RPMI8226 (cell line): ENCODE data around the gene DNAJB1.
"Not testable (repeated sequence)": the region's sequence is repeated elsewhere in the genome, so short reads cannot be mapped to it uniquely, and the experiment has no call there.

ENCODE experiments used
- DNase-seq: peaks from one replicate; pipeline ENCODE4 v3.0.0-alpha.2; 2015

DNAJB1 gene

DNA sequence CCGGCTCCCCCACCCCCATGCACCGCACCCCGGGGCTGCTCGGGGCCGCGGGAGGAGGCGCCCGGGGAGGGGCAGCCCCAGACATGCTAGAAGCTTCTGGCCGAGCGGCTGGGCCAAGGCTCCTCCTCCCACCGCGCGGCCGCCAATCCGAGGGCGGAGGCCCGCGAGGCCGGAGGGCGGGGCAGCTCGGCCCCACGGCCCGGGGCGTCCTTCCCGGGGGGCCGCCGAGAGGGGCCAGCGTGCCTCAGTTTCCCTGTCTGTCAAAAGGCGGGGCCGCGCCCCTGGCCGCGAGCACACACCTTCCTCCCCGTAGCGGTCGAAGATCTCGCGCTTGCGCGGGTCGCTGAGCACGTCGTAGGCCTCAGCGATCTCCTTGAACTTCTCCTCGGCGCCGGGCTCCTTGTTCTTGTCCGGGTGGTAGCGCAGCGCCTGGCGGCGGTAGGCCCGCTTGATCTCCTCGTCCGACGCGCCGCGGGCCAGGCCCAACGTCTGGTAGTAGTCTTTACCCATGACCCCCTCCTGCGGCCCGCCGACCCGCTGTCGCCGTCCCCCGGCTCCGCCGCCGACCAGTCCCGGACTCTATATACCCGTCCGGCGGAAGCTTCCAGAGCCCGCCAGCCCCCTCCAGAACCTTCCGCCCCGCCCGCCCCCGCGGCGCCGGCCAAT, at the start of gene DNAJB1:
Gene DNAJB1, minus strand, starts transcription at position 558 of the 666 bp plus-strand sequence. Its CDS starts 48 bp downstream, at position 510.
- peak; percentile 84 for DNase-seq

DNA sequence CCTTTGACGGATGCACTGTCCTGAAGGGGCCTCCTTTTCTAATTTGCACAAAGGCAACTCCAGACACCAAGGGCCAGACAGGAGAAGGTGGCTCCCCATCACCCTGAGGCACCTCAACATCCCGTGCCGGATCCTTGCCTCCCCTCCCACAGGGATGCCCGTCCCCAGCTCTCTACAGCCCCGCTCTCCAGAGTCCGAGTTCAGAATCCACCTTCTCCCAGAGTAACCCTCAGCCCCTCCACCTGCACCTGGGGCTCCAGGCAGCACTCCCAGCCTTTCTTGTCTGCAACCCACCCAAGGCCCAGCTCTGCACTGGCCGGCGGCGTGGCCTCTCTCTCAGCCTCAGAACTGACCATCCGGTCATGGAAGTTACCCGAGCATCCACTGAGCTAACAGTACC, 48.9 kb upstream of the DNAJB1 start:
- DNase-seq: no peak

DNA sequence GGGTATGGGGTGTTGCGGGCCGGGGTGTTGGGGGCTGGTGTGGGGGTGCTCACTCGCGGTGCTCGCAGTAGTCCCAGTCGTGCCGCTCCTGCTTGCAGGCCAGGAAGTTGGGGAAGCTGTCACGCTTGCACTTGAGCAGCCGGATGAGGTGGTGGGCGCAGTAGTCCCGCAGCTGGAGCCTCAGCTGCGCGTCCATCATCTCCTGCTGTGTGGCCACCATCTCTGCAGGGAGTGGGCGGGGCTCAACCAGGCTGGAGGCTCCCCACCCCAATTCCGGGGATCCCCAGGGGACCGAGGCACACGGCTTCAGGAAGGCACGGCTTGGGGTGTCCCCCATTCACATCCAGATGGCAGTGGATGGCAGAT, 48.5 kb upstream of the DNAJB1 start:
- DNase-seq: no peak

DNA sequence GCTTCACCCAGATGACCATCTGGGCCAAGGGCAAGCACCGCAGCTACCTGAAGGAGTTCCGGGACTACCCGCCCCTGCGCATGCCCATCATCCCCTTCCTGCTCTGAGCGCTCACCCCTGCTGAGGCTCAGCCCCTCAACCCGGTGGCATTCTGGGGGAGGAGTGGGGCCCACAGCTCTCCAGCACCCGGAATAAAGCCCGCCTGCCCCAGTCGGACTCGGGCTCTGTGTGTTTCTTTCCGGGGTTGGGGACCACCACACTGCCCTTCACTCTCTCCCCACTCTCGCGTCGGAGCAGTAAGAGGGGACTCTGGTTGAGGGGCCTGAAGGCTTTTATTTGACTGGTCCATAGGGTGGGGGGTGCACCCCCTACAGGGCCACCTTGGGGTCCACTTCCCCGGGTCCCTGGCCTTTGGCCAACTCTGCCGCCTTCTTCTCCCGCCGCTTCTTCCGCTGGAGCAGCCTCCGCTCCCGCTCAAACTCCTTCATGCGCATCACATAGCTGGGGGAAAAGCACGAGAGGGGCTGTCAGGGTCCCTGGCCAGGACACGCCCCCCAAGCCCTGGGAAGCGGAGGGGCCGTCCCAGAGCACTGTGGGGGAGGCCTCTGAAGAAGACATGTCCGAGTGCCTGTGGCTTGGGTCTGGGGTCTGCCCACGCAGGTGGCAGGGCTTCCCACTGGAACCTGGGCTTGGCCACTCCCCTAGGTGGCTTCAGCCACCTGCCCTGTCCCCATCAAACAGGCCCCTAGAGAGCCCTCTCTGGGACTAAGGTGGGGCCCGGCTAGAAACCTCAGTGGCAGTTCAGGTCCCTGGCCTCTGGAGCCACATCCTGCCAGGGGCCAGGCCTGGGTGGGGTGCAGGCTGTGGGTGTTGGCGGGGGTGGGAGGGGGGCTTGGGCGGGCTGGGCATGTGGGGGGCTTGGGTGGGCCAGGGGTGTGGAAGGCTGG, 47.8 kb upstream of the DNAJB1 start:
- DNase-seq: no peak

GRCh38 chr19:14565298-14565679, 47.1 kb upstream of the DNAJB1 start:
- DNase-seq: no peak

- not testable (repeated sequence) for DNase-seq
These were observed 46.6 kb upstream of the DNAJB1 start for GRCh38 chr19:14564652-14565297.

GRCh38 chr19:14563989-14564651, 45.9 kb upstream of the DNAJB1 start:
- peak; percentile 29 for DNase-seq

DNA sequence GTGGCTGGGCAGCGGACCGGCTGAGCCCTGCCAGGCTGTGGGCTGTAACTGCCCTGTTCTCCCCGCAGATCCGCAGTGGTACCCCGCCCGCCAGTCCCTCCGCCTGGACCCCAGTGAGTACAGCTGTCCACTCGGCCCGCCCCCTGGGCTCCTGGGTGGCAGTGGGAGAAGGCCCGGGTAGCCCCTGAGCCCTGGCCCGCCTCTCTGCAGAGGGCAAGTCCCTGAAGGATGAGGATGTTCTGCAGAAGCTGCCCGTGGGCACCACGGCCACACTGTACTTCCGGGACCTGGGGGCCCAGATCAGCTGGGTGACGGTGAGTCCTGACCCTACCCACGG, 45.4 kb upstream of the DNAJB1 start:
- no peak for DNase-seq

GRCh38 chr19:14562660-14563589, 44.7 kb upstream of the DNAJB1 start:
- DNase-seq: no peak

GRCh38 chr19:14561847-14562351, 43.7 kb upstream of the DNAJB1 start:
- no peak for DNase-seq

DNA sequence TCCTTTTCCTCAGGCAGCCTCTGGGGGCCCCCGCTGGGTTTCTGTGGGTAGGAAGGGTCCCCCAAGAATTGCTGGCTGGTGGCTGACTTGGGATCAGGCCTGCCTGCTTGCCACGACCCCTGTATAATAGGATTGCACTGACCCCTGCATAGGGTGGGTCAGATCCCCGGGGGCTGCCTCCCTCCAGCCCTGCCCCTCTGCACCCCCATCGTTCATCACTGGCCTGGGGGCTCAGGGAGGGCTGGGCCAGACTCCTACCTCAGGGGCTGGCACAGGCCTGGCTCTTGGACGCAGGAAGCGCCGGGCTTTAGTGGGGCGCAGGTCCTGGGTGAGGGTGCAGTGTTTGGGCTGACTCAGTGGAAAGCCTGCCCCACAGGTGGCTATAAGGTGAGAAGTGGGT, 43.1 kb upstream of the DNAJB1 start:
- DNase-seq: no peak

DNA sequence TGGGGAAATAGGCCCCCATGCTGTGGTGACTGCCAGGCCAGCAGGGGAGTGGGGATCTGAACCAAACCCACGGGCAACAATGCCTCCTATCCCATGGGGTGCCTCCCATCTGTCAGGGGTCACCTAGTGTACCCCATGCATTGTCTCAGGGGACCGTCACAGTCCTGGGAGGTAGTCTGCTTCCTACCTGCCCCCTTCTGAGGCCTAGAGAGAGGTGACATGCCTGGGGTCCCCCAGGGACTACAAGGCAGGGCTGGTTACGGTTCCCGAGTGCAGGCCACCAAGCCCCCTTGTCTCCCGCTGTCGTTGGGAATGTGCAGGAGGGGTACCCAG, 42.5 kb upstream of the DNAJB1 start:
- no peak for DNase-seq

GRCh38 chr19:14559916-14560775, 41.9 kb upstream of the DNAJB1 start:
- no peak for DNase-seq

DNA sequence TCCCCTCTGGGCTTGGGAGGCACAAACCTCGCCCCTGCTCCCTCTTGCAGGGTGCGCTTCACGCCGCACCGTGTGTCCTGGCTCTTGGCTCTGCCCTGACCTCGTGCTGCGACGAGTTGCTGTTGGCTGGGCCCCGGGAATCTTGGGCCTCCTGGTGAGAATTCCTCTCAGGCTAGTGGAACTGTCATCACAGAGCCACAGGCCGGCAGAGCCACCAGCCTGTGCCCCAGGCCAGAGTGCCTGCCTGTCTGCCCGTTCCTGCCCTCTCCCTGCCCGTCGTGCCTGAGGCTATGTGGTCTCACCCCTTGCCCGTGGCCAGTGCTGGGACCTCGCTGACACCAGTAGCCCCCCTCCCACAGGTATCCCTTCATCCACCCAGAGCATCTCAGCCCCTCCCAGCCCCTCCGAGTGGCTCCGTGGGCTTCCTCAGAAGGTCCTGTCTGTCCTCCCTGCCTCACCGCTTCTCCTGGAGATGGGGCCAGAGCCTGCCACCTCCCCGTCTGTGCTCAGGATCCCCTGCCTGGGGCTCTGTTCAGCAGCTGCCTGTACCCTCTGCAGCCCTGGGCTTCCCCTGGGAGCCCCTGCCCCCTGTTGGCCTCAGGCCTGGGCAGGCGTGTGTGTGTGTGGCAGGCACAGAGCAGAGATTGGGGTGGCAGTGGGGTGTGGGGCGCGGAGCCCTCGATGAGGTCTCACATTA, 40.3 kb upstream of the DNAJB1 start:
- DNase-seq: no peak

GRCh38 chr19:14556662-14557188, 38.5 kb upstream of the DNAJB1 start:
- peak; percentile 76 for DNase-seq

DNA sequence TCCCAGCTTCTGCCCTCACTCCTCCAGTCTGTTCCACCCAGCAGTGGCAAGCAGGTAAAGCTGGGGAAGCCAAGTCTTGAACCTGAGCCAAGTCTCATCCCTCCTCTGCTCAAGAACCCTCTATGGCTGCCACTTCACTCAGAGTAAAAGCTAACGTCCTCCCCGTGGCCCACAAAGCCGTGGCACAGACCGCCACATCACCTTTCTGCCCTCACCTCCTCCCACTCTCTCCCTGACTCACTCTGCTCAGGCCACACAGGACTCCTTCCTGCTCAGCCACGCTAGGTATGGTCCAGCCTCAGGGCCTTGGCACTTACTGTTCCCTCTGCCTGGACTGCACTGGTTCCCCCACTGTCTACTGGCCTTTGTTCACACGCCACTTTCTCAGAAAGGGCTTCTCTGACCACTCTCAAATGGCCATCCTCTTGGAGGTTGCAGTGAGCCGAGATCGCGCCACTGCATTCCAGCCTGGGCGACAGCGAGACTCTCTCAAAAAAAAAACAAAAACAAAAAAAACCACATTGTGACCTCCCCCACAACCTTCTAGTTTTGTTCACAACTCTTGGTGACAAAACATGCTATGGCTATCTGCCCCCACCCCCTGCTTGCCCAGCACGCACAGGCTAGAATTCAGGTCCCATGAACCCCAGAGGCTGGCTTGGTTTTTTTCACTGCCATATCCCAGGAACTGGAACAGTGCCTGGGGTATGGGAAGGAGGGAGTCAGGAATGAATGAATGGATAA, 37.9 kb upstream of the DNAJB1 start:
- no peak for DNase-seq

DNA sequence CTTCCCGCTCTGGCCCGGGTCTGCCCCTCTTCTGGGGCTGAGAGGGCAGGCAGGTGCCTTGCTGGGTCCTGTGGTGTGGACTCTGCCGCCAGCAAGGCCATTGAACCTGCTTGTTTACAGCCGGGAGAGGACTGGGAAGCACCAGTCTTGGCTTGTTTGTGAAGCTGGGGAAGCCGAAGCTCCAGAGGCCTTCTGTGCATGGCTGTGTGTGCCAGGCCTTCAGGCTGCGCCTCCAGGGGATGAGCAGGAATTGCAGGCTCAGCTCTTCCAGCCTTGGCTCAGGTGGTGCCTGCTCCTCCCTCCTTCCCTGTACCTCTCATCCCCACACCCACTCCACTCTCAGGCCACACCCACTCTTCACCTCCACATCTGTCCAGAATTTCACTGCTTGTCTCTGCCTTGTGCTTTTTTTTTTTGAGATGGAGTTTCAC, 36.2 kb upstream of the DNAJB1 start:
- peak; percentile 75 for DNase-seq

- DNase-seq: no peak
These were observed 35.7 kb upstream of the DNAJB1 start for GRCh38 chr19:14553939-14554243.
